H1 (cell line): Measurements from ENCODE around the gene PDE4D. TPM values are rescaled to one million over a fixed set of nuclear protein-coding genes. Genes with fewer than 3 reads are reported as not detected.

ENCODE experiments used
- polyA plus RNA-seq, 7 experiments: library from polyadenylated mRNA; depleted of rRNA in 3 of 7; stranded (reverse) in 5 of 7; unstranded in 2 of 7; fragments of >200 nt in 5 of 7; fragments of 200-250 nt in 2 of 7; gene quantifications; 1 replicate in 5 of 7; 2 replicates in 1 of 7; 4 replicates in 1 of 7; pipeline versions ENCODE4 v1.2.1 to v1.2.3, GENCODE V29; 2011 to 2013; ENCODE audit warnings: missing spikeins in 2 of 7, mixed read lengths in 2 of 7
- total RNA-seq: library from RNA; stranded (reverse); fragmentation: NEBNext Ultra II Directional; extraction: Animal tissue kit (Norgen Biotek cat#: 25700); gene quantifications from 2 replicates; pipeline ENCODE4 v1.2.1, GENCODE V29; 2021
- TF ChIP-seq, protein P1 (sequence below): fragments of 300-600 bp; sonication (generic); IDR thresholded peaks from 2 replicates; pipeline ENCODE4 v1.7.1; 2012; ENCODE audit warnings: low read length, moderate library complexity, mild to moderate bottlenecking, inconsistent platforms; ENCODE audit not compliant: insufficient replicate concordance
- TF ChIP-seq, protein P2 (sequence below): IDR thresholded peaks from 2 replicates; pipeline ENCODE4 v1.6.1; 2012; ENCODE audit warnings: low read length, inconsistent platforms

Gene PDE4D
- total and polyA plus RNA-seq, 2 of the 8 experiments (the other 6 are each of a cell fraction or from before 2014, with no cell fraction given) = 2.3 to 3.7 TPM

DNA sequence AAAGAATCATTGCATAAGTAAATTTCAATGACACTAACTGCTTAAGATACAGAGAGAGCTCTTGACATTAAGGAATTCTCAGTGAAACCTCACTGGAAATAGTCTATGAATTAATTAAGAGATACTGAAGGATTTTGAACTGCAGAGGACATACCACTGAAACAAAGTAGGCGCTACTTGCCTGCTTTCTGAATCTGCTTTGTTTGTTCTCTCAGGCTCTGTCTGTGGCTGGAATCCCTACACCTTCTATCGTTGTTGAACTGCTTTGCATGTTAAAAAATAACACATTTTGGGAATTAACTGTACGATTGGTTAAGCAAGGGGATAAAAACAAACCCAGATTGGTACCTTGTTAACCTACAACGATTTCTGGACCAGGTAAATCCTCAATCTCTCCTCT is 435.2 kb downstream of the PDE4D start (continued):
- TF ChIP-seq, protein P1, sequence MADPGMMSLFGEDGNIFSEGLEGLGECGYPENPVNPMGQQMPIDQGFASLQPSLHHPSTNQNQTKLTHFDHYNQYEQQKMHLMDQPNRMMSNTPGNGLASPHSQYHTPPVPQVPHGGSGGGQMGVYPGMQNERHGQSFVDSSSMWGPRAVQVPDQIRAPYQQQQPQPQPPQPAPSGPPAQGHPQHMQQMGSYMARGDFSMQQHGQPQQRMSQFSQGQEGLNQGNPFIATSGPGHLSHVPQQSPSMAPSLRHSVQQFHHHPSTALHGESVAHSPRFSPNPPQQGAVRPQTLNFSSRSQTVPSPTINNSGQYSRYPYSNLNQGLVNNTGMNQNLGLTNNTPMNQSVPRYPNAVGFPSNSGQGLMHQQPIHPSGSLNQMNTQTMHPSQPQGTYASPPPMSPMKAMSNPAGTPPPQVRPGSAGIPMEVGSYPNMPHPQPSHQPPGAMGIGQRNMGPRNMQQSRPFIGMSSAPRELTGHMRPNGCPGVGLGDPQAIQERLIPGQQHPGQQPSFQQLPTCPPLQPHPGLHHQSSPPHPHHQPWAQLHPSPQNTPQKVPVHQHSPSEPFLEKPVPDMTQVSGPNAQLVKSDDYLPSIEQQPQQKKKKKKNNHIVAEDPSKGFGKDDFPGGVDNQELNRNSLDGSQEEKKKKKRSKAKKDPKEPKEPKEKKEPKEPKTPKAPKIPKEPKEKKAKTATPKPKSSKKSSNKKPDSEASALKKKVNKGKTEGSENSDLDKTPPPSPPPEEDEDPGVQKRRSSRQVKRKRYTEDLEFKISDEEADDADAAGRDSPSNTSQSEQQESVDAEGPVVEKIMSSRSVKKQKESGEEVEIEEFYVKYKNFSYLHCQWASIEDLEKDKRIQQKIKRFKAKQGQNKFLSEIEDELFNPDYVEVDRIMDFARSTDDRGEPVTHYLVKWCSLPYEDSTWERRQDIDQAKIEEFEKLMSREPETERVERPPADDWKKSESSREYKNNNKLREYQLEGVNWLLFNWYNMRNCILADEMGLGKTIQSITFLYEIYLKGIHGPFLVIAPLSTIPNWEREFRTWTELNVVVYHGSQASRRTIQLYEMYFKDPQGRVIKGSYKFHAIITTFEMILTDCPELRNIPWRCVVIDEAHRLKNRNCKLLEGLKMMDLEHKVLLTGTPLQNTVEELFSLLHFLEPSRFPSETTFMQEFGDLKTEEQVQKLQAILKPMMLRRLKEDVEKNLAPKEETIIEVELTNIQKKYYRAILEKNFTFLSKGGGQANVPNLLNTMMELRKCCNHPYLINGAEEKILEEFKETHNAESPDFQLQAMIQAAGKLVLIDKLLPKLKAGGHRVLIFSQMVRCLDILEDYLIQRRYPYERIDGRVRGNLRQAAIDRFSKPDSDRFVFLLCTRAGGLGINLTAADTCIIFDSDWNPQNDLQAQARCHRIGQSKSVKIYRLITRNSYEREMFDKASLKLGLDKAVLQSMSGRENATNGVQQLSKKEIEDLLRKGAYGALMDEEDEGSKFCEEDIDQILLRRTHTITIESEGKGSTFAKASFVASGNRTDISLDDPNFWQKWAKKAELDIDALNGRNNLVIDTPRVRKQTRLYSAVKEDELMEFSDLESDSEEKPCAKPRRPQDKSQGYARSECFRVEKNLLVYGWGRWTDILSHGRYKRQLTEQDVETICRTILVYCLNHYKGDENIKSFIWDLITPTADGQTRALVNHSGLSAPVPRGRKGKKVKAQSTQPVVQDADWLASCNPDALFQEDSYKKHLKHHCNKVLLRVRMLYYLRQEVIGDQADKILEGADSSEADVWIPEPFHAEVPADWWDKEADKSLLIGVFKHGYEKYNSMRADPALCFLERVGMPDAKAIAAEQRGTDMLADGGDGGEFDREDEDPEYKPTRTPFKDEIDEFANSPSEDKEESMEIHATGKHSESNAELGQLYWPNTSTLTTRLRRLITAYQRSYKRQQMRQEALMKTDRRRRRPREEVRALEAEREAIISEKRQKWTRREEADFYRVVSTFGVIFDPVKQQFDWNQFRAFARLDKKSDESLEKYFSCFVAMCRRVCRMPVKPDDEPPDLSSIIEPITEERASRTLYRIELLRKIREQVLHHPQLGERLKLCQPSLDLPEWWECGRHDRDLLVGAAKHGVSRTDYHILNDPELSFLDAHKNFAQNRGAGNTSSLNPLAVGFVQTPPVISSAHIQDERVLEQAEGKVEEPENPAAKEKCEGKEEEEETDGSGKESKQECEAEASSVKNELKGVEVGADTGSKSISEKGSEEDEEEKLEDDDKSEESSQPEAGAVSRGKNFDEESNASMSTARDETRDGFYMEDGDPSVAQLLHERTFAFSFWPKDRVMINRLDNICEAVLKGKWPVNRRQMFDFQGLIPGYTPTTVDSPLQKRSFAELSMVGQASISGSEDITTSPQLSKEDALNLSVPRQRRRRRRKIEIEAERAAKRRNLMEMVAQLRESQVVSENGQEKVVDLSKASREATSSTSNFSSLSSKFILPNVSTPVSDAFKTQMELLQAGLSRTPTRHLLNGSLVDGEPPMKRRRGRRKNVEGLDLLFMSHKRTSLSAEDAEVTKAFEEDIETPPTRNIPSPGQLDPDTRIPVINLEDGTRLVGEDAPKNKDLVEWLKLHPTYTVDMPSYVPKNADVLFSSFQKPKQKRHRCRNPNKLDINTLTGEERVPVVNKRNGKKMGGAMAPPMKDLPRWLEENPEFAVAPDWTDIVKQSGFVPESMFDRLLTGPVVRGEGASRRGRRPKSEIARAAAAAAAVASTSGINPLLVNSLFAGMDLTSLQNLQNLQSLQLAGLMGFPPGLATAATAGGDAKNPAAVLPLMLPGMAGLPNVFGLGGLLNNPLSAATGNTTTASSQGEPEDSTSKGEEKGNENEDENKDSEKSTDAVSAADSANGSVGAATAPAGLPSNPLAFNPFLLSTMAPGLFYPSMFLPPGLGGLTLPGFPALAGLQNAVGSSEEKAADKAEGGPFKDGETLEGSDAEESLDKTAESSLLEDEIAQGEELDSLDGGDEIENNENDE = no peak
- TF ChIP-seq, protein P2, sequence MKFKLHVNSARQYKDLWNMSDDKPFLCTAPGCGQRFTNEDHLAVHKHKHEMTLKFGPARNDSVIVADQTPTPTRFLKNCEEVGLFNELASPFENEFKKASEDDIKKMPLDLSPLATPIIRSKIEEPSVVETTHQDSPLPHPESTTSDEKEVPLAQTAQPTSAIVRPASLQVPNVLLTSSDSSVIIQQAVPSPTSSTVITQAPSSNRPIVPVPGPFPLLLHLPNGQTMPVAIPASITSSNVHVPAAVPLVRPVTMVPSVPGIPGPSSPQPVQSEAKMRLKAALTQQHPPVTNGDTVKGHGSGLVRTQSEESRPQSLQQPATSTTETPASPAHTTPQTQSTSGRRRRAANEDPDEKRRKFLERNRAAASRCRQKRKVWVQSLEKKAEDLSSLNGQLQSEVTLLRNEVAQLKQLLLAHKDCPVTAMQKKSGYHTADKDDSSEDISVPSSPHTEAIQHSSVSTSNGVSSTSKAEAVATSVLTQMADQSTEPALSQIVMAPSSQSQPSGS = no peak
- TF ChIP-seq, all 59 proteins: peak for 0
